ENCODE measurements around the gene PPP2R2C. TPM values are rescaled to one million over a fixed set of nuclear protein-coding genes. Genes with fewer than 3 reads are reported as not detected.
A peak's percentile ranks its signal among the peaks of the same experiment; 100 is the strongest.

The PPP2R2C gene
- not detected for total RNA-seq

DNA sequence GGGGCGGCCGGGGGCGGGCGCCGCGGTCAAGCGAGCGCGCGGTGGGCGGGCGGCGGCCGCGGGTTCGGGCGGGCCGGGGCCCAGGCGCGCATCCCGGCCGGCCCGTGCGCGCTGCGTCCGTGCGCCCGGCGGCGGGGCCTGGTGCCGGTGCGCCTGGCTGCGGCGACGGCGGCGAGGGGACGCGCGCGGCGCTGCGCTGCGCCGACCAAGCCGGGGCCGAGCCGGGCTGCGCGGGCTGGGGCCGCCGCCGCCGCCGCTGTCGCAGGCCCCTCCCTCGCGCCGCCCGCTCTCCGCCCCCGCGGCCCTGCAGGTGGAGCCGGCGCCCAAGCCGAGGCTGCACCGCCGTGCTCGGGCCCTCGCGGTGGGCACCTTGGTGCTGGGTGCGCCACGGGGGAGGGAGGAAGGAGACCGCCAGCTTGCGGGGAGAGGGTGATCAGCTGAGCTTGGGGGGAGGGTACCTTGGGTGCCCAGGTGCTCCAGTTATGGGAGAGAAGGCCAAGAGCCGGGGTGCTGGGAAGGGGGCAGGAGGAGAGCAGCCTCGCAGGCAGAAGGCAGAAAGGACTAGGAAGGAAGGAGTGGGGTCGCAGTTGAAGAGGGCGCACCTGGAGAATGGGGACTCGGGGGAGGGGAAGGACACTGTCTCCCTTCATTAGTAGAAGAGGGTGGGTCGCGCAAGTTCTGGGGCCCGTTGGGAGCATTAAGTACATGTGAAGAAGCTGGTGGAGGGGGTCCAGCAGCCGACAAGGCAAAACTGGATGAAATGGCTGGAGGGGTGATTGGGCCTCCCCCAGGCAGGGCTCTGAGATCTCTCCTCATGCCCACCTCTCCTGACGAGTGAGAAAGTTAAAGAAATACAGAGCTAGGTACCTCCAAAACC, at the start of gene PPP2R2C:
TSS of gene PPP2R2C (minus strand) at position 228 of the 877 bp plus-strand sequence. CDS start 385 bp downstream, outside the sequence.
- H3K9me3 Mint-ChIP-seq: no peaks in the 10 kb centered on the region
- CTCF ChIA-PET: no interaction called here

DNA sequence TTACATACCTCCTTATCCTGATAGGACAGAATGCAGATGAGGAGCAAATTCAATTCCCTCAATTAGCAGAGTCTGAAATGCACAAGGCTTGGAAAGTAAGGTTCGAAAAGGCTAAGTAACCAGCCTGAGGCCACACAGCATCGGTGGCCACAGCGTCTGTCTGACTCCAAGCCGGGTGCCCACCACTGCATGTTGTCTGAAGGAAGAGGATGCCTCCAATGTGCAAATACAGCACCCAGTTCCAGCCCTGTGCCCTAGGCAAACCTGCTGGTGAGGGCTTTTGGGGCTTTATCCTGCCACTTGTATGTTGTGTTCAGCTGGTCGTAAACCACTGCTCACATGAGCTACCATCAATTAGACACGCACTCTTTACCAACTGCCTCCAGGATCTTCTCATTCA, 48.6 kb upstream of the PPP2R2C start:
- Mint-ChIP-seq H3K27ac (no peak overlapping the region), H3K9me3 (no peaks in the 10 kb centered on the region), H3K4me1 (ENCODE audit: low read depth) (no peaks in the 10 kb centered on the region), H3K27me3 (ENCODE audit: low read depth) (no peaks in the 10 kb centered on the region), H3K36me3 (ENCODE audit: low read depth) (no peaks in the 10 kb centered on the region), H3K4me3 (no peak overlapping the region)
- no peak for DNase-seq
- intact Hi-C loops (cut with micrococcal nuclease): no loop called here
- CTCF ChIA-PET: interaction anchor here (1.0 kb wide), 1 partner anchor 29 kb away, joined by 3 read pairs; no protein-coding TSS in a partner anchor

More for the DNA sequence above, at the start of gene PPP2R2C:
- Mint-ChIP-seq H3K27ac (no peak within 1 kb of the TSS), H3K4me3 (peak within 1 kb of the TSS; percentile 42), H3K36me3 (ENCODE audit: low read depth) (no peaks in the 10 kb centered on the region), H3K27me3 (ENCODE audit: low read depth) (peaks cover 48% of the 10 kb centered on the region), H3K4me1 (ENCODE audit: low read depth) (peaks cover 7% of the 10 kb centered on the region)
- intact Hi-C loops (cut with micrococcal nuclease): no loop called here
- no peak for DNase-seq

DNA sequence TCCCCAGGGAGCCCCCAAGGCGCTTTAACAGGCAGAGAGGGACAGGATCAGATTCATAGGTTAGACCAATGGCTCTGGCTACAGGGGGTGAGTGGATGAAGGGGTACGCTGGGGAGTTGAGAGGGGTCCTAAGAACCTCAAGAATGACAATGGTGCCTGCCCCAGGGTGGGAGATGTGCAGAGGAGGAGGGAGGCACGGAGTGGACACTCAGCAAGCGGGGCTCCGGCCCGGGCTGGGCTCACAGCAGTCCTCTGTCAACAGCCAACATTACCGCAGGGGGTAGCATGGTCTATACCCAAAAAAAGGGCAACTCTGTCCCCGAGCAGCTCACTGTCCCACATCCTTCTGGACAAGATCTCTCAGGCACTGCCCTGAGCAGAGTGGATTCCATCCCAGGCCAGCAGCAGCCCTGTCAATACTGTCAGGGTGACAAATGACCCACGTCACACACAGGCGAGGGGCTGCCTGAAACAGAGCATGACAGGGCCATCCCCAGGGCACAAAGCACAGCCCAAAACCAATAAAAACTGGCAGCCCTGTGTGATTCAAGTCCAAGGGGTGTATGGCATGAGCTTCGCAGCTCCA, 47.7 kb upstream of the PPP2R2C start:
- Mint-ChIP-seq H3K36me3 (ENCODE audit: low read depth) (no peaks in the 10 kb centered on the region), H3K9me3 (no peaks in the 10 kb centered on the region), H3K27ac (no peak overlapping the region), H3K27me3 (ENCODE audit: low read depth) (no peaks in the 10 kb centered on the region), H3K4me3 (no peak overlapping the region), H3K4me1 (ENCODE audit: low read depth) (no peaks in the 10 kb centered on the region)
- no peak for DNase-seq
- CTCF ChIA-PET: interaction anchor here (1.0 kb wide), 1 partner anchor 30 kb away, joined by 3 read pairs; no protein-coding TSS in a partner anchor
- intact Hi-C loops (cut with micrococcal nuclease): no loop called here

DNA sequence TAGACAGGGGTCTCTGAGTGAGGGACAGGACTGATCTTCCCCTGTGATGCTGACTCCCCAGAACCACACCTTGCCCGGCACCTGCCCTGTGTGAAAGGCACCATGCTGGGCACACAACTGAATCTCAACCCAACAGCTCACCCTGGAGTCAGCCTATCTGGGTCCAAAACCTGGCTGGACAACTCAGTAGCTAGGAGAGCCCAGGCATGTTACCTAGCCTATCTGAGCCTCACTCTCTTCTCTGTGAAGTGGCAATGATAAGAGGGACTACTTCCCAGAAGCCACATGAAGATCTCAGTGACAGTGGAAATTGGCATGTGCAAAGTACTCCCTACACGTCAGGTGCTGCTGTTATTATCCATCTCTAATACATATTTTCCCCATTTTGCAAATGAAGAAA, 44.8 kb upstream of the PPP2R2C start:
- Mint-ChIP-seq H3K4me1 (ENCODE audit: low read depth) (no peaks in the 10 kb centered on the region), H3K27ac (no peak overlapping the region), H3K9me3 (no peaks in the 10 kb centered on the region), H3K36me3 (ENCODE audit: low read depth) (no peaks in the 10 kb centered on the region), H3K4me3 (no peak overlapping the region), H3K27me3 (ENCODE audit: low read depth) (no peaks in the 10 kb centered on the region)
- intact Hi-C loops (cut with micrococcal nuclease): no loop called here
- no peak for DNase-seq
- CTCF ChIA-PET: no interaction called here

DNA sequence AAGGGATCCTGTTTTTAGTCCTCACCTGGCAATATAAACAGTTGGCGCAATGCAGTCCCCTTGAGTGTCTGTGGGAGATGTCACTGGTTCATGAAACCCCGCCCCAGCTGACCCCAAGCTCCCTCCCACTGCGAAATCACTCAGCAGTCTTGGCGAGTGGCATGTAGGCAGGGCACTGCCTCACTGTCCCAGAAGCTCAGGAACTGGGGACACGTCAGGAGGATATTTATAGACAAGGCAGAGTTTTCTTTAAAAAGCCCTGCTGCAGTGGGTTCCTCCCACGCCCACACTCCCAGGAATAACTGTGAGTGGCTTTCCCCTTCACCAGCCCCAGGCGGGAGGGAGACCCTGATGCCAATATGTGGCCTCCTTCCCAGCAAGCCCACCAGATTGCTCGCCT, 44.3 kb upstream of the PPP2R2C start:
- no peaks in the 10 kb centered on the region for H3K9me3 Mint-ChIP-seq
- intact Hi-C loops (cut with micrococcal nuclease): no loop called here
- DNase-seq: no peak
- no peaks in the 10 kb centered on the region for H3K4me1 Mint-ChIP-seq (ENCODE audit: low read depth)
- no peaks in the 10 kb centered on the region for H3K27me3 Mint-ChIP-seq (ENCODE audit: low read depth)
- H3K36me3 Mint-ChIP-seq (ENCODE audit: low read depth): no peaks in the 10 kb centered on the region
- H3K27ac Mint-ChIP-seq: no peak overlapping the region
- CTCF ChIA-PET: no interaction called here
- no peak overlapping the region for H3K4me3 Mint-ChIP-seq

DNA sequence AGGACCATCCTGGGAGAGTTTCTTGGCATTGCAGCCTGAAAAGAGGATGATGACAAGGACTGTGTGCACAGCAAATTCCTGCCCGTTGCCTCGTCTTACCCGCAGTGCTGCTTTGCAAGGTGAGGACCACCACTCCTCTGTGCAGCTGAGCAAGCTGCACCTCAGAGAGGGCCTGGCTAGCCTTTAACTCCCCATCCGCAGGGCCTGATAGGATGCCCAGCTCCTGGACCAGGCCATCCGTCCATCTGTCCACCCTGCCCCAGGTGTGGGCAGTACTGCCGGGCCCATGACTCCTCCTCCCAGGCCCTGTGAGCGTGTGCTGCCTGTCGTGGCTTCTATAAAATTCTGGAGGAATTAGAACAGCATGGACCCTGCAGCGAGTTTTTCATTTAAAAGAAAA, 43.9 kb upstream of the PPP2R2C start:
- no peaks in the 10 kb centered on the region for H3K9me3 Mint-ChIP-seq
- DNase-seq: no peak
- H3K27me3 Mint-ChIP-seq (ENCODE audit: low read depth): no peaks in the 10 kb centered on the region
- intact Hi-C loops (cut with micrococcal nuclease): no loop called here
- H3K27ac Mint-ChIP-seq: no peak overlapping the region
- no peaks in the 10 kb centered on the region for H3K36me3 Mint-ChIP-seq (ENCODE audit: low read depth)
- CTCF ChIA-PET: no interaction called here
- no peaks in the 10 kb centered on the region for H3K4me1 Mint-ChIP-seq (ENCODE audit: low read depth)
- no peak overlapping the region for H3K4me3 Mint-ChIP-seq

DNA sequence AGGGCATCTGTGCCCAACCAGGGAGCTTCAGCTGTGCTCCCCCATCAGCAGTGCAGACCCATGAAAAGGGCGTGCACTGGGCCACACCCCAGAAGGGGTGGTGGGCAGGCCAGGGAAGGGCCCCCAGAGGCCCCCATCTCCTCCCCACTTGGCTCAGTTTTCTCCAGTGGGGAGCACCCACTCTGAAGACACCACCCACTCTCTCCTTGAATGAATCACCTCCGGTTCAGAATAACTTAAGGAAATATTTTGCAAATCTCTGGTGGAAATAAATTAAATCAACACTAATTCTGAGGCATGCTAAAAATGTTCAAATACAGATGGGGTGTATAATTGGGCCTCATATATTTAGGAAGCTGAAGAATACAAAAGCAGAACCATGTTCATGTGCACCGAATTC, 41.3 kb upstream of the PPP2R2C start:
- intact Hi-C loops (cut with micrococcal nuclease): no loop called here

DNA sequence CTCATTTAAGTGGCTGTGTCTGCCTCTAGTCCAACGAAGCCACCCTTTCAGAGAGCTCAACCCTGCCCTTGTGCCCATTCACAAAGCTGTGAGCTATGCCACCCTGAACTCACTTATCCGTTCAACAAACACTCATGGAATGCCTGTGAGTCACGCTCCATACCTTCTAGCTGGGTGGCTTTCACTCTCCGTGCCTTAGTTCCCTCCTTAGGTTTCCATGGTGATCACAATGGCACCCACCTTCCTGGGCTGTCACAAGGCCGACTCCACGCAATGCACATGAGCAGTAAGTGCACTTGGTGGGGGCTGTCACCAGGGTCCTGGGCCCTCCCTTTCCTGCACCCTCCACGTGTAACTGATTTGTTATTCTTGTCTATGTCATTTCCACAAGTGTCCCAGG, 37.2 kb upstream of the PPP2R2C start:
- Mint-ChIP-seq H3K27me3 (ENCODE audit: low read depth) (peaks cover 3% of the 10 kb centered on the region), H3K4me1 (ENCODE audit: low read depth) (no peaks in the 10 kb centered on the region), H3K36me3 (ENCODE audit: low read depth) (no peaks in the 10 kb centered on the region), H3K27ac (no peak overlapping the region), H3K9me3 (peaks cover 7% of the 10 kb centered on the region), H3K4me3 (no peak overlapping the region)
- no peak for DNase-seq
- CTCF ChIA-PET: no interaction called here
- intact Hi-C loops (cut with micrococcal nuclease): no loop called here

More for the DNA sequence above, 41.3 kb upstream of the PPP2R2C start:
- Mint-ChIP-seq H3K27ac (no peak overlapping the region), H3K4me3 (no peak overlapping the region), H3K9me3 (peaks cover 3% of the 10 kb centered on the region), H3K27me3 (ENCODE audit: low read depth) (no peaks in the 10 kb centered on the region), H3K4me1 (ENCODE audit: low read depth) (no peaks in the 10 kb centered on the region), H3K36me3 (ENCODE audit: low read depth) (no peaks in the 10 kb centered on the region)
- CTCF ChIA-PET: no interaction called here
- no peak for DNase-seq

DNA sequence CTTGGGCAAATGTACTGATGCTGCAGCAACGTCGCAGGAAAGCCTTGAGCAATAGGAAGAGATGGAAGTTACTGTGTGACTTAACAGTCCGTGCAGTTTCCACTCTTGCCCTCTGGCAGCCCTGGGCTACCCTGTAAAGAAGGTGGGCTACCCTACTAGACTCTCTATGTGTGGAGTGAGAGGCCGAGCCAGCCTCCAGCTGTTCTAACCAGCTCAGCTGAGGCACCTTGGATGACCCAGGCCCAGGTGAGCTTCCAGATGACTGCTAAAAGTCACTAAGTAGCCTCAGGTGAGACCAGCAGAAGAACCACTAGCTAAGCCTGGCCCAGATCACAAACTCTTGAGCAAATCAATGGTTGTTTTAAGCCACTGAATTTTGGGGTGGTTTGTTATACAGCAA, 34.9 kb upstream of the PPP2R2C start:
- Mint-ChIP-seq H3K27ac (no peak overlapping the region), H3K9me3 (peaks cover 12% of the 10 kb centered on the region), H3K4me1 (ENCODE audit: low read depth) (no peaks in the 10 kb centered on the region), H3K4me3 (no peak overlapping the region), H3K27me3 (ENCODE audit: low read depth) (peaks cover 10% of the 10 kb centered on the region), H3K36me3 (ENCODE audit: low read depth) (no peaks in the 10 kb centered on the region)
- DNase-seq: no peak
- CTCF ChIA-PET: no interaction called here
- intact Hi-C loops (cut with micrococcal nuclease): no loop called here

DNA sequence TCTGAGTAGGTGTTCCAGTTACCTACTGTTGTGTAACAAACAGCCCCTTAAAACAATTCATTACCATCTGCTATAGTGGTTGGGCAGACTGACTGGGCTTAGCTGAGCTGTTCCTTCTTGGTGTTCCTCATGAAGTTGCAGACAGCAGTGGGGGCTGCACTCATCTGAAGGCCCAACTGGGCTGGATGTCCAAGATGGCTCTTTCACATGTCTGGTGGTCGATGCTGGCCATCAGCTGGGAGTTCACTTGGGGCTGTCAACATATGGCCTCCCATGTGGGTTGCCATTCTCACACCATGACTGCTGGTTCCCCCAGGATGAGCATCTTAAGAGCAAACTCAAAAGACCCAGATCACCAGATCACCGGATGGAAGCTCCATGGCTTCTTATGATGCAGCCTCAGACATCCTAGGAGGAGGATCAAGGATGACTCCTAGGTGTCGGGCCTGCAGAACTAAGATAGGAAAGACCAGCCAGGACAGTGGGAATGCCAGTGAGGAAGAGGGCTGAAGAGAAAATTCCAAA, 34.3 kb upstream of the PPP2R2C start:
- intact Hi-C loops (cut with micrococcal nuclease): no loop called here
- no peak overlapping the region for H3K4me3 Mint-ChIP-seq
- H3K27me3 Mint-ChIP-seq (ENCODE audit: low read depth): peaks cover 10% of the 10 kb centered on the region
- DNase-seq: no peak
- H3K9me3 Mint-ChIP-seq: peaks cover 12% of the 10 kb centered on the region
- H3K4me1 Mint-ChIP-seq (ENCODE audit: low read depth): no peaks in the 10 kb centered on the region
- H3K36me3 Mint-ChIP-seq (ENCODE audit: low read depth): no peaks in the 10 kb centered on the region
- CTCF ChIA-PET: no interaction called here
- H3K27ac Mint-ChIP-seq: no peak overlapping the region

DNA sequence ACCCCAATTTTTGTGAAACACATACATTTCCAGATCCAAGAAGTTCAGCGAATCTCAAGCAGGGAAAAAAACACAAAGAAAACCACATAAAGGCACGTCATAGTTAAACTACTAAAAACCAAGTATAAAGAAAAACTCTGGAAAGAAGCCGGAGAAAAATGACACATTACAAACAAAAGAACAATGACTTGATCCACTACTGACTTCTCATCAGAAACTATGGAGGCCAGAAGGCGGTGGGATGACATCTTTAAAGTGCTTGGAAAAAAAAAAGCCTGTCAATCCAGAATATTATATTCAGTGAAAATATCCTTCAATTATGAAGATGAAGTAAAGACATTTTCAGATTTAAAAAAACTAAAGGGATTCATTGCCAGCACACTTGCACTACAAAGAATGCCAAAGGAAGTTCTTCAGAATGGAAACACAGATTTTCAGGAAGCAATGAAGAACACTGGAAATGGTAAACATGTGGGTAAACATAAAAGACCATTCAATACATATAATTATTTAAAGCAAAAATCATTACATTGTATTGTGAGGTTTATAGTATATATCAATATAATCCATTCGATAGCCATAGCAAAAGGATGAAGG, 32.6 kb upstream of the PPP2R2C start:
- Mint-ChIP-seq H3K4me3 (no peak overlapping the region), H3K27me3 (ENCODE audit: low read depth) (peaks cover 10% of the 10 kb centered on the region), H3K36me3 (ENCODE audit: low read depth) (no peaks in the 10 kb centered on the region), H3K4me1 (ENCODE audit: low read depth) (no peaks in the 10 kb centered on the region), H3K9me3 (peaks cover 9% of the 10 kb centered on the region), H3K27ac (no peak overlapping the region)
- CTCF ChIA-PET: interaction anchor here (0.6 kb wide), 1 partner anchor 1282 kb away, joined by 3 read pairs; no protein-coding TSS in a partner anchor
- DNase-seq: no peak
- intact Hi-C loops (cut with micrococcal nuclease): no loop called here

DNA sequence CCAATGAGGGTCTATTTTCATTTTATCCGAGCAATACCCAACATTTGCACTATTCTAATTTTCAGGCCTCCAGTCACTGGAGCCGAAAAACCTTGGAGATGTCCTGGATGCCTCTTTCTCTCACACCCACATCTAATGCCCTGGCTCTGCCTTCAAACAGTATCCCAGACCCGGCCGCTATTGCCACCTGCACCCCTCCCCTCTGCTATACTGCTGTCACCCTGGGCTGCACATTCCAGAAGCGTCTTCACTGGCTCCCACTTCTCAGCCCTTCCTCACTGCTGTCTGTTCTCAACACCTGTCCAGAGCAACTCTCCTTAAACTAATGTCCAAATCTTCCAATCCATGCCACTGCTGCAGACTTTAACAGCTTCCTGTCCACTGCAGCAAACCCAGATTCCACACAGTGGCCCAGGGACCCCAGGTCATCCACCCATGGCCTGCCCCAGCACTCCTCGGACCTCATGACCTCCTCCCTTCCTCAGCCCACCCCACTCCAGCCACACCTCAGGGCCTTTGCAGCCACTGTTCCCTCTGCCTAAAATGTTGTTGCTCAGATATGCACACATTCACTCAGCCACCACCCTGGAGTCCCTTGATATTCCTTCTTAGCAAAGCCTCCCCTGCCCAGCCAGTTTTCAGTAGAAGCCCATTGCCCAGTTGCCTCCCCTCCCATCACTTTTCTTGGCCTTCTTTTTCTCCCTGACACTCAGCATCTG, 30.5 kb upstream of the PPP2R2C start:
- H3K9me3 Mint-ChIP-seq: peaks cover 9% of the 10 kb centered on the region
- H3K27ac Mint-ChIP-seq: no peak overlapping the region
- intact Hi-C loops (cut with micrococcal nuclease): no loop called here
- CTCF ChIA-PET: no interaction called here
- H3K27me3 Mint-ChIP-seq (ENCODE audit: low read depth): peaks cover 10% of the 10 kb centered on the region
- DNase-seq: no peak
- H3K4me3 Mint-ChIP-seq: no peak overlapping the region
- H3K36me3 Mint-ChIP-seq (ENCODE audit: low read depth): no peaks in the 10 kb centered on the region
- H3K4me1 Mint-ChIP-seq (ENCODE audit: low read depth): no peaks in the 10 kb centered on the region

Measured in activated naive CD4-positive, alpha-beta T cell treated with anti-CD3 and anti-CD28 coated beads for 36 hours (primary cell).